Lower lobe of right lung (tissue), 2 donors: Measurements from ENCODE around the gene RPTOR. TPM values are rescaled to one million over a fixed set of nuclear protein-coding genes. Genes with fewer than 3 reads are reported as not detected.
A peak's percentile ranks its signal among the peaks of the same experiment; 100 is the strongest.

Experiments used
- ATAC-seq, 2 donors: fragments of 200-7000 bp; cut with Tn5 transposase; one replicate each; pipeline ENCODE4 v1.9.1; 2020 to 2022; ENCODE audit warnings: mild to moderate bottlenecking in 2 of 2, moderate library complexity in 2 of 2
- DNase-seq: peaks from one replicate; pipeline ENCODE4 v3.0.0-alpha.2; 2020
- H3K27ac ChIP-seq: fragments of 200-600 bp; one replicate; pipeline ENCODE4 v1.8.0; 2022
- H3K27me3 ChIP-seq: fragments of 200-600 bp; one replicate; pipeline ENCODE4 v1.8.0; 2022; ENCODE audit warnings: low read depth
- H3K36me3 ChIP-seq: fragments of 200-600 bp; one replicate; pipeline ENCODE4 v1.8.0; 2022; ENCODE audit warnings: mild to moderate bottlenecking
- H3K4me1 ChIP-seq: fragments of 200-600 bp; one replicate; pipeline ENCODE4 v1.8.0; 2022
- H3K4me3 ChIP-seq: fragments of 200-600 bp; one replicate; pipeline ENCODE4 v1.8.0; 2022; ENCODE audit warnings: mild to moderate bottlenecking
- H3K9me3 ChIP-seq: fragments of 200-600 bp; one replicate; pipeline ENCODE4 v1.8.0; 2022
- intact Hi-C: fragments of 100-400 bp; cut with DNase I; formaldehyde crosslinking; loops from one replicate; pipeline ENCODE4 v1.11.0; 2022
- total RNA-seq: library from RNA; stranded (reverse); fragmentation: NEBNext Ultra II Directional; extraction: Animal tissue kit (Norgen Biotek cat#: 25700); gene quantifications from one replicate; pipeline ENCODE4 v1.2.1, GENCODE V29; 2021
- TF ChIP-seq, protein P1 (sequence below): fragments of 200-600 bp; IDR thresholded peaks from one replicate; pipeline ENCODE4 v1.8.0; 2022; ENCODE audit warnings: antibody characterized with exemption, mild to moderate bottlenecking
- donor health status: DM: no; HTN: yes; CAD: no; lungs with severe emphysema.

The RPTOR gene
- total RNA-seq, 1 donor from 2014 or later = 34.0 TPM

DNA sequence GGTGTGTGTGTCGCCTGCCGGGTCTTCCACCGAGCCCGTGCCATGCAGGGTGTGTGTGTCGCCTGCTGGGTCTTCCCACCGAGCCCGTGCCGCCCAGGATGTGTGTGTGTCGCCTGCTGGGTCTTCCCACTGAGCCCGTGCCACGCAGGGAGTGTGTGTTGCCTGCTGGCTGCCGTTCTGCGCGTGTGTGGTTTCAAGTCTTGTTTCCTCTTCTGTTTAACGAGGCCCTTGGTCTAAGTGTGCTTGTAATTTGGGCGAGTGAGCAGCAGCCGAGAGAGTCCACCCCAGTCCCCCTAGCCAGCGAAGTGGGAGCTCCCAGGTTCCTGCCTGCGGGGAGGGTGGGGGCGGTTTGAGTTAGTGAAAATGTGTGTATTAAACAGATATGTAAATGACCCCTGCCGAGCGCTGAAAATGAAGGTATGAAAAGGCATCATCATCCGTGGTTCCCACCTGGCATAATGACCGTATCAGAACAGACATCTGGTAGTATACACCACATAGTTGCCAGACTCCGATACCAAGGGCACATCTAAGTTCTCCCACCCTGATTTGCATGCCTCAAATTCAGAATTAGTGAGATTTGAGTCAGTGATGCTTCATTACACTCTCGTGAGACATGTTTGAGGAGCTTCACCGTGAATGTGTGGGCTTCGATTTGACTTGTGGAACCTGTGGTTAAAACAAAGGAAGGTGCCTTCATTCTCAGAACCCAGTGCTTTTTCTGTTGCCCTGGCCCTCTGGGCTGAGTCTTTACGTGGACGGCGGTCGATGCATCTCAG is 332.5 kb downstream of the RPTOR start:
- H3K36me3 ChIP-seq = peaks cover 23% of the 10 kb centered on the region
- intact Hi-C loops = no loop called here
- no peaks in the 10 kb centered on the region for H3K27me3 ChIP-seq
- no peak overlapping the region for H3K4me3 ChIP-seq
- DNase-seq (peak; percentile 31), ATAC-seq (no peak)
- H3K4me1 ChIP-seq = peaks cover 8% of the 10 kb centered on the region
- H3K27ac ChIP-seq = no peak overlapping the region
- TF ChIP-seq, protein P1, sequence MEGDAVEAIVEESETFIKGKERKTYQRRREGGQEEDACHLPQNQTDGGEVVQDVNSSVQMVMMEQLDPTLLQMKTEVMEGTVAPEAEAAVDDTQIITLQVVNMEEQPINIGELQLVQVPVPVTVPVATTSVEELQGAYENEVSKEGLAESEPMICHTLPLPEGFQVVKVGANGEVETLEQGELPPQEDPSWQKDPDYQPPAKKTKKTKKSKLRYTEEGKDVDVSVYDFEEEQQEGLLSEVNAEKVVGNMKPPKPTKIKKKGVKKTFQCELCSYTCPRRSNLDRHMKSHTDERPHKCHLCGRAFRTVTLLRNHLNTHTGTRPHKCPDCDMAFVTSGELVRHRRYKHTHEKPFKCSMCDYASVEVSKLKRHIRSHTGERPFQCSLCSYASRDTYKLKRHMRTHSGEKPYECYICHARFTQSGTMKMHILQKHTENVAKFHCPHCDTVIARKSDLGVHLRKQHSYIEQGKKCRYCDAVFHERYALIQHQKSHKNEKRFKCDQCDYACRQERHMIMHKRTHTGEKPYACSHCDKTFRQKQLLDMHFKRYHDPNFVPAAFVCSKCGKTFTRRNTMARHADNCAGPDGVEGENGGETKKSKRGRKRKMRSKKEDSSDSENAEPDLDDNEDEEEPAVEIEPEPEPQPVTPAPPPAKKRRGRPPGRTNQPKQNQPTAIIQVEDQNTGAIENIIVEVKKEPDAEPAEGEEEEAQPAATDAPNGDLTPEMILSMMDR = no peak
- no peaks in the 10 kb centered on the region for H3K9me3 ChIP-seq

DNA sequence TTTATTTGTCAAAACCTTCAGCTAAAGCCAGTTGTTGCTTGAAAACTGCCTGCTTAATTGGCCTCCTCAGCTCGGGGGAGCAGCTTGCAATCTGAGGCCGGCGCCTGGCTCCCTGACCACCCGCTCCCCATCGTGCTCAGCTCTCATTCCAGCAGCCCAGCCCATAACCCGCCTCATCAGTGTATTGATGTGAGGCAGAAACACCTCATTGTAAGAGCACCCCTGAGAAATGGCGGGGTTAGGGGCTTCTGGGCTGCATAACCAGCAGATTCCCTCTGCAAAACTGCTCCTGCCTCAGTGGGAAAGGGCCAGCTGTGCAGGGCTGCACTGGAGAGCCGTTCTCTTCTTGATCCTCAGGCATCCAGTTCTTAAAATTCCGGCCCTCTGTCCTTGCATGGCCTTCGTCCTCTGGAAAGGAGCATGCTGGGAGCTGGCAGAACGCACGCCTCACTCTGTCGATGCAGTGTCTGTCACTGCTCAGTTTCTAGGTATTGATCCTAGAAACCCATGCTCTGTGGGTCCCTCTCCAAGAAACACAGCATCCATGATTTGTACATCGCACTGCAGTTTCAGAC is 333.2 kb downstream of the RPTOR start:
- peaks cover under 1% of the 10 kb centered on the region for H3K4me1 ChIP-seq
- H3K9me3 ChIP-seq = no peaks in the 10 kb centered on the region
- intact Hi-C loops = no loop called here
- no peak overlapping the region for H3K27ac ChIP-seq
- TF ChIP-seq, protein P1 = no peak
- ATAC-seq (no peak), DNase-seq (peak; percentile 20)
- H3K27me3 ChIP-seq = no peaks in the 10 kb centered on the region
- H3K4me3 ChIP-seq = no peak overlapping the region
- H3K36me3 ChIP-seq = peaks cover 30% of the 10 kb centered on the region

DNA sequence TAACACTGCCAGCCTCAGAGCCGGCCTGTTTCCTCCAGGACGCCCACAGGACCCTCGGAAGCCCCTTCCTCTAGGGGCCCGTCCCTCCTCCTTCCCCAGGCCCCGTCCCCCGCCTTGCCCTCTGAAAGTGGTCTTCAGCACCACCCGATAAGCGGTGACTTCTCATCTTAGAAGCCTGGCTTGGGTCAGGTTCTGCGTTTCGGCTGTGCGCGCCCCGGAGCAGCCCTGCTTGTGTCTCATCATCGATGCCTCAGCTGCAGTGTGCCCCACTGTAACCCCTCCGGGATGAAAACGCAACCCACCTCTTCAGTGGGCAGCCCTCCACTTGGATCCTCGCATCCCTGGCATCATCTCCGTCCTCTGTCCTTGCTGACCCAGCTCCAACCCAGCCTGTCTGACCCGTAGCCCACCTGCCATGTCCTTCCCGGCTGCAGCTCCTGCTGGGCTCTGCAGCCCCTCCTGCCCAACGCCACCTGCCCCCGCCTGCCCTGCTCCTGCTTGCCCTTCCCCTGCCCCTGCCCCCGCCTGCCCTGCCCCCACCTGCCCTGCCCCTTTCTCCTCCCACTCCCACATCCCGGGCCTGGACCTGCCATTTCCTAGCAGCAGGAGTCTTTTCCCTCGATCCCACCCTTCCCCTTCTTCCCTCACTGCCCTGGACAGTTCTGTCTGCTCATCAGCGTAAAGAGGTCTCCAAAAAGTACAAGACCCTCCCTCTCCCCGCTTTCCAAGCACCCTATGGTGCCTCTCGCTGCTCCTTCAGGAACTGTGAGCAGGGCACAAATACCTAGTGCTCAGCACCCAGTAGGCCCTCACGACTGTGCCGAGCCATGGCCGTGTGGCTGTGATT is 334.5 kb downstream of the RPTOR start:
- ATAC-seq = no peak

DNA sequence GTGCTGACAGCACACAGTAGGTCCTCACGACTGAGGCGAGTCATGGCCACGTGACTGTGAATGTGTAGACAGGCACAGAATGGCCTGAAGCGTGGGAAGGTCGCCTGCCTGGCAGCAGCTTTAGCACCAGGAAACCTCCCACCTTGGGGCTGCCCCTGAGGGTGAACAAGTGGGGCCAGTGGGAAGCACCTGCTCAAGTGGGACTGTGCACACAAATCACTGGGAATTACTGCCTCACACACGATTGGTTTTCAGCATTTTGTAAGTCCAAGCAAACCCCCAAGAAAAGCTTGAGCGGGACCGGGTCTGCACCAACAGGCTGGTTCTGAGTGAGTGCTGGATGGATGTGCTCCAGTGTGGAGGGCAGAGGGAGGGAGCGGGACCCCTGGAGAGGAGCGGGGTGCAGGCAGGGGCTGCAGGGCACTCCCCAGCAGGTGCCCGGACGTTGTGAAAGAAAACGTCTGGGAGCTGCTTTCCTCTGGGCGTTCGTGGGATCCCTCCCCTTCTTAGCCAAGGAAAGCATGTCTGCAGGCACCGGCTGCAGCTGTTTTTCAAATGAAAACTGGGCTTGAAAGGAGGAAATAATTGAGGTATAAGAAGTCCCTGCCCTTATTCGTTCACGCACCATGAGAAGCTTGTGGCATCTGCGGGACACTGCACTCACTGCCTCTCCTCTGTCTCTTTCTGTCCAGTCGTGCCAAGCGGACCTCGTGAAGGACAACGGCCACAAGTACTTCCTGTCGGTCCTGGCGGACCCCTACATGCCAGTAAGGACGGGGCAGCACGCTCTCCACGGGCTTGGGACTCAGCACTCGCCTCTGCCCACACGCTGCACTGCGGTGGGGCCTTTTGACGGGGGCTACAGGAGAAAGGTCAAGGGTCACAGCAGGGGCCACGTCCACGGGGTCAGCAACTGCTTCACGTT is 335.3 kb downstream of the RPTOR start:
- H3K27ac ChIP-seq = no peak overlapping the region
- no peak for ATAC-seq
- H3K4me1 ChIP-seq = no peaks in the 10 kb centered on the region
- no peak overlapping the region for H3K4me3 ChIP-seq
- peak; percentile 34 for DNase-seq
- H3K36me3 ChIP-seq = peaks cover 46% of the 10 kb centered on the region
- intact Hi-C loops = no loop called here
- no peaks in the 10 kb centered on the region for H3K27me3 ChIP-seq
- no peaks in the 10 kb centered on the region for H3K9me3 ChIP-seq
- TF ChIP-seq, protein P1 = no peak

More for the DNA sequence above, 334.5 kb downstream of the RPTOR start:
- H3K36me3 ChIP-seq = peaks cover 43% of the 10 kb centered on the region
- TF ChIP-seq, protein P1 = no peak
- DNase-seq = no peak
- intact Hi-C loops = no loop called here
- no peaks in the 10 kb centered on the region for H3K27me3 ChIP-seq
- no peaks in the 10 kb centered on the region for H3K9me3 ChIP-seq
- H3K4me3 ChIP-seq = no peak overlapping the region
- no peak overlapping the region for H3K27ac ChIP-seq
- no peaks in the 10 kb centered on the region for H3K4me1 ChIP-seq

DNA sequence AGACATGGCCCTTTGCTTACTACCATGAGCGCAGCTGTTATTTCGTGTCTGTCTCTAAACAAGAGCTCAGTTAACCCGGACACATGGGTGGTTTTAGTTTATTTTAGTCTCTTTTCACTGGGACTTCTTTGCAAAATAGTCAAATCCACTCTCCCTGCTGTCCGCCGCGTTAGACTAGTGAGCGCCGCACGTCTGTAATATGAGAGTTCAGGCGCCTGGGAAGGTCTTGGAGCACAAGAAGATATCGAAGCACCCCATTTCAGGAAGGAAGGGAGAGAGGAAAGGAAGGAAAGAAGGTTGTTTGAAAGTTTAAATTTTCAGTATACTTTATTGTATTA is 336.0 kb downstream of the RPTOR start:
- peaks cover 52% of the 10 kb centered on the region for H3K36me3 ChIP-seq
- no peaks in the 10 kb centered on the region for H3K27me3 ChIP-seq
- no peaks in the 10 kb centered on the region for H3K9me3 ChIP-seq
- peak; percentile 10 for DNase-seq
- H3K27ac ChIP-seq = no peak overlapping the region
- TF ChIP-seq, protein P1 = no peak
- intact Hi-C loops = no loop called here
- no peak overlapping the region for H3K4me3 ChIP-seq
- no peaks in the 10 kb centered on the region for H3K4me1 ChIP-seq
- ATAC-seq = no peak
